ENCODE measurements around the gene TBC1D14. TPM values are rescaled to one million over a fixed set of nuclear protein-coding genes. Genes with fewer than 3 reads are reported as not detected.

Gene TBC1D14
- total RNA-seq, 1 experiment from 2014 or later: 54.0 TPM

GRCh38 chr4:7055111-7055989, 145.7 kb downstream of the TBC1D14 start:
- intact Hi-C loops (cut with micrococcal nuclease; ENCODE audit: unreplicated experiment): no loop called here
- Histone ChIP-seq H3K4me3 (ENCODE audit: low read depth, low read length) (no peak overlapping the region), H3K4me1 (no peaks in the 10 kb centered on the region), H3K36me3 (ENCODE audit: control insufficient read depth, insufficient read depth, low read length) (no peaks in the 10 kb centered on the region; the same call in 1 of the 2 replicates), H3K9me3 (no peaks in the 10 kb centered on the region), H3K27me3 (replicated peaks; ENCODE audit: control insufficient read depth, insufficient read depth, low read length) (no peaks in the 10 kb centered on the region)
- no peak overlapping the region for H3K27ac Mint-ChIP-seq (ENCODE audit: unreplicated experiment)
- ChIA-PET POLR2A (no interaction called here), CTCF (interaction anchor here (0.9 kb wide), 1 partner anchor 15 kb away, joined by 3 read pairs; no protein-coding TSS in a partner anchor)
- DNase-seq: no peak
- no peaks in the 10 kb centered on the region for H3K9me3 Mint-ChIP-seq (ENCODE audit: unreplicated experiment)
- no peaks in the 10 kb centered on the region for H3K27me3 Mint-ChIP-seq (ENCODE audit: insufficient read depth, unreplicated experiment)
- no TSS peak for BruUV-seq (replicated peaks)
- no peak overlapping the region for H3K4me3 Mint-ChIP-seq (ENCODE audit: unreplicated experiment)
- no peak for TF ChIP-seq CTCF (IDR thresholded peaks at IDR 0.05; ENCODE audit: insufficient read depth in 1 of 2, low read depth in 1 of 2, low read length in 1 of 2, severe bottlenecking in 1 of 2, unreplicated experiment in 1 of 2)
- peaks cover 46% of the 10 kb centered on the region for H3K36me3 Mint-ChIP-seq (ENCODE audit: insufficient read depth, unreplicated experiment)
- H3K4me1 Mint-ChIP-seq (ENCODE audit: low read depth, unreplicated experiment): no peaks in the 10 kb centered on the region

GRCh38 chr4:7055990-7056325, 146.3 kb downstream of the TBC1D14 start:
- ChIA-PET POLR2A (no interaction called here), CTCF (no interaction called here)
- no peak overlapping the region for H3K4me3 ChIP-seq (ENCODE audit: low read depth, low read length)
- no peaks in the 10 kb centered on the region for H3K27me3 ChIP-seq (replicated peaks; ENCODE audit: control insufficient read depth, insufficient read depth, low read length)
- Mint-ChIP-seq H3K27ac (ENCODE audit: unreplicated experiment) (no peak overlapping the region), H3K9me3 (ENCODE audit: unreplicated experiment) (no peaks in the 10 kb centered on the region), H3K4me3 (ENCODE audit: unreplicated experiment) (no peak overlapping the region), H3K4me1 (ENCODE audit: low read depth, unreplicated experiment) (no peaks in the 10 kb centered on the region), H3K27me3 (ENCODE audit: insufficient read depth, unreplicated experiment) (no peaks in the 10 kb centered on the region), H3K36me3 (ENCODE audit: insufficient read depth, unreplicated experiment) (peaks cover 51% of the 10 kb centered on the region)
- intact Hi-C loops (cut with micrococcal nuclease; ENCODE audit: unreplicated experiment): no loop called here
- no TSS peak for BruUV-seq (replicated peaks)
- TF ChIP-seq CTCF (IDR thresholded peaks at IDR 0.05; ENCODE audit: insufficient read depth in 1 of 2, low read depth in 1 of 2, low read length in 1 of 2, severe bottlenecking in 1 of 2, unreplicated experiment in 1 of 2): no peak
- no peaks in the 10 kb centered on the region for H3K36me3 ChIP-seq (ENCODE audit: control insufficient read depth, insufficient read depth, low read length)
- H3K4me1 ChIP-seq: no peaks in the 10 kb centered on the region
- no peaks in the 10 kb centered on the region for H3K9me3 ChIP-seq
- no peak for DNase-seq

- no TSS peak for BruUV-seq (replicated peaks)
- H3K36me3 ChIP-seq (ENCODE audit: control insufficient read depth, insufficient read depth, low read length): peaks cover under 1% of the 10 kb centered on the region
- no peak for TF ChIP-seq CTCF (IDR thresholded peaks at IDR 0.05; ENCODE audit: insufficient read depth in 1 of 2, low read depth in 1 of 2, low read length in 1 of 2, severe bottlenecking in 1 of 2, unreplicated experiment in 1 of 2)
- H3K4me1 ChIP-seq: no peaks in the 10 kb centered on the region
- no peaks in the 10 kb centered on the region for H3K9me3 ChIP-seq
- Mint-ChIP-seq H3K36me3 (ENCODE audit: insufficient read depth, unreplicated experiment) (peaks cover 80% of the 10 kb centered on the region), H3K9me3 (ENCODE audit: unreplicated experiment) (no peaks in the 10 kb centered on the region), H3K4me1 (ENCODE audit: low read depth, unreplicated experiment) (no peaks in the 10 kb centered on the region), H3K4me3 (ENCODE audit: unreplicated experiment) (no peak overlapping the region), H3K27ac (ENCODE audit: unreplicated experiment) (no peak overlapping the region), H3K27me3 (ENCODE audit: insufficient read depth, unreplicated experiment) (no peaks in the 10 kb centered on the region)
- H3K27me3 ChIP-seq (replicated peaks; ENCODE audit: control insufficient read depth, insufficient read depth, low read length): no peaks in the 10 kb centered on the region
- intact Hi-C loops (cut with micrococcal nuclease; ENCODE audit: unreplicated experiment): no loop called here
- H3K4me3 ChIP-seq (ENCODE audit: low read depth, low read length): no peak overlapping the region
- CTCF ChIA-PET: interaction anchor here (1.0 kb wide), 1 partner anchor 16 kb away, joined by 3 read pairs; a partner anchor contains a TSS
- POLR2A ChIA-PET: no interaction called here
- no peak for DNase-seq
Measured at GRCh38 chr4:7058792-7059191, 149.2 kb downstream of the TBC1D14 start.
